Activated CD8-positive, alpha-beta T cell treated with anti-CD3 and anti-CD28 coated beads for 36 hours (primary cell): ENCODE results near the gene TSC22D3. TPM values are rescaled to one million over a fixed set of nuclear protein-coding genes. Genes with fewer than 3 reads are reported as not detected.

Source experiments
- ATAC-seq: fragments of 200-7000 bp; cut with Tn5 transposase; one replicate; pipeline ENCODE4 v1.10.0; 2021; ENCODE audit warnings: mild to moderate bottlenecking, moderate library complexity
- CTCF ChIA-PET: fragments of 350-600 bp; sonication (Branson Sonifier 250); formaldehyde crosslinking; loops from one replicate; lab custom pipeline; 2021; ENCODE audit warnings: antibody characterized with exemption; lab: Charles Lee
- POLR2A ChIA-PET: fragments of 350-600 bp; sonication (Branson Sonifier 250); formaldehyde crosslinking; loops from one replicate; lab custom pipeline; 2021; ENCODE audit warnings: antibody characterized with exemption; lab: Charles Lee
- DNase-seq: peaks from one replicate; pipeline ENCODE4 v3.0.0-alpha.2; 2020
- H3K27ac Mint-ChIP-seq: one replicate; pipeline ENCODE4 v1.8.0; 2021; ENCODE audit warnings: mild to moderate bottlenecking, mixed read lengths
- H3K27me3 Mint-ChIP-seq: one replicate; pipeline ENCODE4 v1.8.0; 2021; ENCODE audit warnings: mixed read lengths
- H3K36me3 Mint-ChIP-seq: one replicate; pipeline ENCODE4 v1.8.0; 2021; ENCODE audit warnings: low read depth, mixed read lengths
- H3K4me1 Mint-ChIP-seq: one replicate; pipeline ENCODE4 v1.8.0; 2021; ENCODE audit warnings: low read depth, mixed read lengths
- H3K4me3 Mint-ChIP-seq: one replicate; pipeline ENCODE4 v1.8.0; 2021; ENCODE audit warnings: mild to moderate bottlenecking, moderate library complexity, mixed read lengths
- H3K9me3 Mint-ChIP-seq: one replicate; pipeline ENCODE4 v1.8.0; 2021; ENCODE audit warnings: mixed read lengths
- CTCF ChIP-seq: fragments of 200-600 bp; IDR thresholded peaks from one replicate; pipeline ENCODE4 v1.8.0; 2022; ENCODE audit warnings: antibody characterized with exemption, mild to moderate bottlenecking
- intact Hi-C: fragments of 100-400 bp; cut with micrococcal nuclease; formaldehyde crosslinking; loops from one replicate; pipeline ENCODE4 v1.10.0; 2022
- total RNA-seq, 2 experiments: library from RNA; stranded (reverse); gene quantifications; one replicate each; pipeline ENCODE4 v1.2.3, GENCODE V29; 2021

TSC22D3 gene
- total RNA-seq, 2 experiments from 2014 or later: 47.2 to 50.5 TPM

- H3K36me3 Mint-ChIP-seq: no peaks in the 10 kb centered on the region
- peak overlapping the region; percentile 85 for H3K27ac Mint-ChIP-seq
- intact Hi-C loops: loop anchor here (1.0 to 10.0 kb wide), 6 partner anchors 62 to 322 kb away; no protein-coding TSS in a partner anchor
Observed at GRCh38 chrX:107776649-107777535, 1.3 kb upstream of the TSC22D3 start.

GRCh38 chrX:107775000-107775733, 420 bp downstream of the TSC22D3 start:
- DNase-seq: no peak

More at GRCh38 chrX:107776649-107777535, 1.3 kb upstream of the TSC22D3 start:
- H3K9me3 Mint-ChIP-seq: no peaks in the 10 kb centered on the region
- peak overlapping the region; percentile 82 for H3K4me3 Mint-ChIP-seq
- POLR2A ChIA-PET: interaction anchor here (0.9 to 1.8 kb wide), 4 partner anchors 10 to 103 kb away, joined by 3 to 5 read pairs (median 4); no protein-coding TSS in a partner anchor
- H3K27me3 Mint-ChIP-seq: no peaks in the 10 kb centered on the region
- DNase-seq (peak; percentile 92), ATAC-seq (peak; percentile 77)
- CTCF ChIA-PET: interaction anchor here (0.6 to 9.3 kb wide), 27 partner anchors 9 to 300 kb away, joined by 3 to 181 read pairs (median 8); partner anchors contain the start of gene PRPS1
- peaks cover 10% of the 10 kb centered on the region for H3K4me1 Mint-ChIP-seq
- TF ChIP-seq CTCF: peak; percentile 62

GRCh38 chrX:107773906-107774435, 1.6 kb downstream of the TSC22D3 start:
- Mint-ChIP-seq H3K4me1 (peaks cover 15% of the 10 kb centered on the region), H3K27me3 (no peaks in the 10 kb centered on the region), H3K27ac (no peak overlapping the region), H3K4me3 (no peak overlapping the region), H3K36me3 (no peaks in the 10 kb centered on the region), H3K9me3 (no peaks in the 10 kb centered on the region)
- no peak for ATAC-seq
- no peak for TF ChIP-seq CTCF
- POLR2A ChIA-PET: interaction anchor here (1.6 kb wide), 1 partner anchor 98 kb away, joined by 5 read pairs; no protein-coding TSS in a partner anchor
- CTCF ChIA-PET: interaction anchor here (1.2 to 9.3 kb wide), 4 partner anchors 32 to 117 kb away, joined by 3 to 181 read pairs (median 34); no protein-coding TSS in a partner anchor
- intact Hi-C loops: loop anchor here (10.0 kb wide), 3 partner anchors 59 to 319 kb away; no protein-coding TSS in a partner anchor
- DNase-seq: no peak

More at GRCh38 chrX:107775000-107775733, 420 bp downstream of the TSC22D3 start:
- ATAC-seq: no peak
- H3K9me3 Mint-ChIP-seq: no peaks in the 10 kb centered on the region
- POLR2A ChIA-PET: interaction anchor here (0.8 to 1.6 kb wide), 5 partner anchors 99 to 122 kb away, joined by 3 to 5 read pairs (median 3); no protein-coding TSS in a partner anchor
- intact Hi-C loops: loop anchor here (5.0 to 10.0 kb wide), 5 partner anchors 60 to 320 kb away; no protein-coding TSS in a partner anchor
- H3K36me3 Mint-ChIP-seq: no peaks in the 10 kb centered on the region
- H3K27me3 Mint-ChIP-seq: no peaks in the 10 kb centered on the region
- no peak for TF ChIP-seq CTCF
- CTCF ChIA-PET: interaction anchor here (0.9 to 9.3 kb wide), 15 partner anchors 10 to 234 kb away, joined by 3 to 181 read pairs (median 3); partner anchors contain the start of gene MID2
- peak overlapping the region; percentile 82 for H3K4me3 Mint-ChIP-seq
- no peak overlapping the region for H3K27ac Mint-ChIP-seq
- H3K4me1 Mint-ChIP-seq: peaks cover 12% of the 10 kb centered on the region

- Mint-ChIP-seq H3K36me3 (no peaks in the 10 kb centered on the region), H3K4me3 (no peak overlapping the region), H3K9me3 (no peaks in the 10 kb centered on the region), H3K4me1 (peaks cover 15% of the 10 kb centered on the region), H3K27me3 (no peaks in the 10 kb centered on the region), H3K27ac (no peak overlapping the region)
- ATAC-seq (no peak), DNase-seq (no peak)
- intact Hi-C loops: loop anchor here (10.0 kb wide), 3 partner anchors 58 to 318 kb away; no protein-coding TSS in a partner anchor
- POLR2A ChIA-PET: no interaction called here
- CTCF ChIA-PET: no interaction called here
- TF ChIP-seq CTCF: no peak
Observed at GRCh38 chrX:107773206-107773605, 2.4 kb downstream of the TSC22D3 start.
